ENCODE data around the gene PTPRN. TPM values are rescaled to one million over a fixed set of nuclear protein-coding genes. Genes with fewer than 3 reads are reported as not detected.
"Not testable (repeated sequence)": the region's sequence is repeated elsewhere in the genome, so short reads cannot be mapped to it uniquely, and the experiment has no call there.

Gene PTPRN
- total RNA-seq, 4 donors from 2014 or later = not detected

DNA sequence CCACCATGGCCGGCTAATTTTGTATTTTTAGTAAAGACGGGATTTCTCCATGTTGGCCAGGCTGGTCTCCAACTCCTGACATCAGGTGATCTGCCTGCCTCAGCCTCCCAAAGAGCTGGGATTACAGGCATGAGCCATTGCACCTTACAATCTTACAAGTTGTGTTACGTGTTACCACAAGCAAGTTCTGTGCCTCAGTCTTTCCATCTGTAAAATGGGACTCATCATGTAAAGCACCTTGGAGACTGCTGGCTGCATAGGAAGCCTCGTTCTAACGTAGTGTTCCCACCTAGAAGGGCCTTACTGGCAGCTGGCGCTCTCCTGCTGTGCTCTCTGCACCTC, 20.0 kb downstream of the PTPRN start:
- 61 to 62% methylated on average over 5 to 6 of the region's 6 CpGs for WGBS, 2 donors
- no peak overlapping the region for H3K4me3 ChIP-seq
- TF ChIP-seq, protein P1, sequence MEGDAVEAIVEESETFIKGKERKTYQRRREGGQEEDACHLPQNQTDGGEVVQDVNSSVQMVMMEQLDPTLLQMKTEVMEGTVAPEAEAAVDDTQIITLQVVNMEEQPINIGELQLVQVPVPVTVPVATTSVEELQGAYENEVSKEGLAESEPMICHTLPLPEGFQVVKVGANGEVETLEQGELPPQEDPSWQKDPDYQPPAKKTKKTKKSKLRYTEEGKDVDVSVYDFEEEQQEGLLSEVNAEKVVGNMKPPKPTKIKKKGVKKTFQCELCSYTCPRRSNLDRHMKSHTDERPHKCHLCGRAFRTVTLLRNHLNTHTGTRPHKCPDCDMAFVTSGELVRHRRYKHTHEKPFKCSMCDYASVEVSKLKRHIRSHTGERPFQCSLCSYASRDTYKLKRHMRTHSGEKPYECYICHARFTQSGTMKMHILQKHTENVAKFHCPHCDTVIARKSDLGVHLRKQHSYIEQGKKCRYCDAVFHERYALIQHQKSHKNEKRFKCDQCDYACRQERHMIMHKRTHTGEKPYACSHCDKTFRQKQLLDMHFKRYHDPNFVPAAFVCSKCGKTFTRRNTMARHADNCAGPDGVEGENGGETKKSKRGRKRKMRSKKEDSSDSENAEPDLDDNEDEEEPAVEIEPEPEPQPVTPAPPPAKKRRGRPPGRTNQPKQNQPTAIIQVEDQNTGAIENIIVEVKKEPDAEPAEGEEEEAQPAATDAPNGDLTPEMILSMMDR (IDR thresholded peaks at IDR 0.05) = no peak
- no peak for TF ChIP-seq POLR2A (IDR thresholded peaks at IDR 0.05)
- no peak for TF ChIP-seq EP300 (IDR thresholded peaks at IDR 0.05)
- H3K4me1 ChIP-seq = peaks cover 0 to 74% (median 43%) of the 10 kb centered on the region in 4 donors
- peak overlapping the region; percentile 76 to 100 (median 100) for H3K27ac ChIP-seq
- no peaks in the 10 kb centered on the region for H3K9me3 ChIP-seq
- H3K27me3 ChIP-seq = no peaks in the 10 kb centered on the region
- DNase-seq (ENCODE audit: low spot score in 2 of 2) = no peak
- peaks cover 0 to 15% (median 6%) of the 10 kb centered on the region in 3 donors for H3K36me3 ChIP-seq

DNA sequence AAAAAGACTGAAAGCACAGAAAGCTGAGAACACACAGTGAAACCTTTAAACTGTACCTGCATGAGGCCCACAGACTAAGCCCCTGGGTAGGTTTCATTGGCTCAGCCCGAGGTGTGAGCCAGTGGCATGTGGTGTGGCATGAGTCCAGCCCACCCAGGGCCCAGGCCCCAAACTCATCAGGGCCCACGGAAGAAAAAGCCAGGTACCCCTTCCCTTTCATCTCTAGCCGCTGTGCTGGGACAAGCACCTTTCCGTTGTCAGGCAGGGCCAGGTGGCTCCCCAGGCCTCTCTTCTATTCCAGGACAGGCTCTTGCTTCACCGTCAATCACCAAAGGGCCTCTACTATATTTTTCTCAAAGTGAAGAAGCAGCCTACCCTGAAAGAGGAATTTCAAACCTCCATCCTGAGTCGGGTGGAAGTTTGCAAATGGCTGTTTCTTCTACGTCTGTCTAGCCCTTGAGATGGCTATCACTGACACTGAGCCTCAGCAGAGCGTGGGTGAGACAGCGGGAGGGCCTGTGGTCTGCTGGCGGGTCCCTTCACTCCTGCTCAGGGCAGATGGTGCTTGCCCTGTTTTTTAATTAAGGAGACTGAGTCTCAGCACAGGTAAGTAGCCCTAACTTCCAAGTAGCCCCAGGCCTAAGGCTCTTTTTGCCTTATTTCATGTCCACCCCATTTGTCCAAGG, 21.5 kb downstream of the PTPRN start:
- no peaks in the 10 kb centered on the region for H3K9me3 ChIP-seq
- TF ChIP-seq POLR2A (IDR thresholded peaks at IDR 0.05) (no peak), EP300 (IDR thresholded peaks at IDR 0.05) (no peak)
- TF ChIP-seq, protein P1 (IDR thresholded peaks at IDR 0.05) = no peak
- H3K27ac ChIP-seq = peak overlapping the region; percentile 76 to 100 (median 100)
- no peak overlapping the region for H3K4me3 ChIP-seq
- H3K27me3 ChIP-seq = no peaks in the 10 kb centered on the region
- H3K4me1 ChIP-seq = peaks cover 0 to 81% (median 44%) of the 10 kb centered on the region in 4 donors
- H3K36me3 ChIP-seq = peaks cover 0 to 30% (median 6%) of the 10 kb centered on the region in 3 donors
- WGBS, 2 donors = 73 to 81% methylated on average over 10 of the region's 10 CpGs
- DNase-seq (ENCODE audit: low spot score in 2 of 2) = no peak

DNA sequence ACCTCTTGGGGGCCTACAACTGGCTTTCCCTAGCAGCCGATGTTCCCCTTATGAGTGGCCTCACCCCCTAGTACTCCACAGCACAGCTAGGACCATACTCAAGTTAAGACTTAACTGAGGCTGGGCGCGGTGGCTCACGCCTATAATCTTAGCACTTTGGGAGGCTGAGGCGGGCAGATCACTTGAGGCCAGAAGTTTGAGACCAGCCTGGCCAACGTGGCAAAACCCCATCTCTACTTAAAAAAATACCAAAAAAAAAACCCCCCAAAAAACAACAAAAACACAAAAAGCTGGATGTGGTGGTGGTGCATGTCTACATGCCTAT, 22.1 kb downstream of the PTPRN start:
- not testable (repeated sequence) for H3K4me3 ChIP-seq; DNase-seq (ENCODE audit: low spot score in 2 of 2); H3K27me3 ChIP-seq; H3K9me3 ChIP-seq
- WGBS, 2 donors = 77 to 79% methylated on average over 6 of the region's 6 CpGs
- Histone ChIP-seq H3K36me3 (peaks cover 0 to 36% (median 6%) of the 10 kb centered on the region in 3 donors), H3K4me1 (peaks cover 0 to 86% (median 46%) of the 10 kb centered on the region in 4 donors), H3K27ac (peak overlapping the region; percentile 76 to 100 (median 100))

DNA sequence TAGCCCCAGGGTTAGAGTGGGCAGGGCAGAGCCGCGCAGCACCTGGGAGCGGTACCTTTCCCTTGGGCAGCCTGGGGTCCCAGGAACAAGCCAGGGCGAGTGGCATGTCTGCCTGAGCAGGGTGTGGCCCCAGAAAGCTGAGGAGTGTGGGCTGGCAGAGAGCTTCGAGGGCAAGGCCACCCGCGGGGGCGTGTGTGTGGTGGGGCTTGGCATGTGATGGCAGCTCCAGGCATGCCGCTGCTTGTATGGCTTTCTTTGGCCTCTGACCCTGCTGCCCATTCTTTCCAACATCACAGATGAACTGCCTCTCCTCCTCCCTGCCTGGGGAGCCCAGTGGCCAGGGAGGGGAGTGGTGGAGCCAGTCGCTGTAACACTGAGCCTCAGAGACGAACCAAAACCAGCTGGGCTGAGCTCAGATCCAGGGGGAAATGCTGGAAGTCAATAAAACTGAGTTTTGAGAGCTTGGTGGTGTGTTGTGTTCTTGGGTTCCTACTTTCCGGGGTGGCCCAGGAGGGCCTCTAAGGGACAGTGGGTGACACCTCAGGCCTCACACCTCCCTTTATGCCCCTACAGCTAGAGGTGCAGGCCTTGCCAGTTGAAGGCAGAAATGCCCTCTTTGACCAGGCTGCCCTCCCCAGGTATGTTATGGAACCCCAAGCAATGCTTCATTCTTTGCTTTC, 22.6 kb downstream of the PTPRN start:
- no peak for DNase-seq (ENCODE audit: low spot score in 2 of 2)
- H3K27me3 ChIP-seq = no peaks in the 10 kb centered on the region
- H3K36me3 ChIP-seq = peaks cover 0 to 41% (median 6%) of the 10 kb centered on the region in 3 donors
- H3K9me3 ChIP-seq = no peaks in the 10 kb centered on the region
- 46 to 62% methylated on average over 11 to 12 of the region's 12 CpGs for WGBS, 2 donors
- H3K27ac ChIP-seq = peak overlapping the region; percentile 76 to 100 (median 100)
- H3K4me1 ChIP-seq = peaks cover 0 to 91% (median 48%) of the 10 kb centered on the region in 4 donors
- TF ChIP-seq POLR2A (IDR thresholded peaks at IDR 0.05) (peak in 1 of 2 donors; percentile 36), EP300 (IDR thresholded peaks at IDR 0.05) (peak in 1 of 2 donors; percentile 91)
- TF ChIP-seq, protein P1 (IDR thresholded peaks at IDR 0.05) = peak in 1 of 5 experiments; percentile 11
- H3K4me3 ChIP-seq = no peak overlapping the region

DNA sequence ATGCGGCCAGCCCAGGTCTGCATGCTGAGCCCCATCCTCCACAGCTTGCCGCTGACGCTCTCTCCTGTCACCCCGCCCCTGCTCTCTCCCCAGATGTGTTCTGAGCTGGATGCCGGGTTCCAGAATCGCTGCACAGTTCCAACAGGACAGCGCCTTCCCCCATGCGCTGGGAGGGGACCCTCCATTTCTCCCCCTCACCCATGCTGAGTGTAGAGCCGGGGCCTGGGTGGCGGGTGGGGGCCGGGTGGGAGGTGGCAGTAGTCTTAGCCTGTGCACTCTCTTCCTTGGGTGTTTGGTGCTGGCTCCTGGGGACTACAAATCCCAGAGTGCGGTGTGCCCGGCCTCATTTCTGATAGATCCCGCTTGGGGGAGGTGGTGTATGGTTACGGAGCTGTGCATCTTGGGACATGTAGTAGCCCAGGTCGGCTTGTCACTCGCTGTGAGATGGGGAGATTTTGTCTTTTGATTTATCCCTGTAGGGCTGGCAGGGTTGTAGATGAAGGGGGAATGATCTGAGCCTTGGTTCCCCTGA, 23.2 kb downstream of the PTPRN start:
- peaks cover 0 to 48% (median 6%) of the 10 kb centered on the region in 3 donors for H3K36me3 ChIP-seq
- no peak overlapping the region for H3K4me3 ChIP-seq
- WGBS, 2 donors = 48 to 49% methylated on average over 14 to 16 of the region's 17 CpGs
- H3K9me3 ChIP-seq = no peaks in the 10 kb centered on the region
- peaks cover 0 to 97% (median 48%) of the 10 kb centered on the region in 4 donors for H3K4me1 ChIP-seq
- TF ChIP-seq EP300 (IDR thresholded peaks at IDR 0.05) (no peak), POLR2A (IDR thresholded peaks at IDR 0.05) (no peak)
- TF ChIP-seq, protein P1 (IDR thresholded peaks at IDR 0.05) = no peak
- DNase-seq (ENCODE audit: low spot score in 2 of 2) = peak; percentile 57 to 65
- no peaks in the 10 kb centered on the region for H3K27me3 ChIP-seq
- H3K27ac ChIP-seq = peak overlapping the region; percentile 76 to 100 (median 100)

Data from tibial nerve (tissue), 4 donors.